HT1080 (cell line): Measurements from ENCODE around the gene NES. TPM values are rescaled to one million over a fixed set of nuclear protein-coding genes. Genes with fewer than 3 reads are reported as not detected.

Experiments used
- DNase-seq: peaks from one replicate; pipeline ENCODE4 v3.0.0-alpha.2; 2015; ENCODE audit warnings: low read depth
- total RNA-seq: library from RNA; depleted of rRNA; stranded (reverse); fragments of >200 nt; shearing (Covaris generic); gene quantifications from 2 replicates; pipeline ENCODE4 v1.2.3, GENCODE V29; 2014

Gene NES
- total RNA-seq, 1 experiment from 2014 or later = 0.03 TPM

DNA sequence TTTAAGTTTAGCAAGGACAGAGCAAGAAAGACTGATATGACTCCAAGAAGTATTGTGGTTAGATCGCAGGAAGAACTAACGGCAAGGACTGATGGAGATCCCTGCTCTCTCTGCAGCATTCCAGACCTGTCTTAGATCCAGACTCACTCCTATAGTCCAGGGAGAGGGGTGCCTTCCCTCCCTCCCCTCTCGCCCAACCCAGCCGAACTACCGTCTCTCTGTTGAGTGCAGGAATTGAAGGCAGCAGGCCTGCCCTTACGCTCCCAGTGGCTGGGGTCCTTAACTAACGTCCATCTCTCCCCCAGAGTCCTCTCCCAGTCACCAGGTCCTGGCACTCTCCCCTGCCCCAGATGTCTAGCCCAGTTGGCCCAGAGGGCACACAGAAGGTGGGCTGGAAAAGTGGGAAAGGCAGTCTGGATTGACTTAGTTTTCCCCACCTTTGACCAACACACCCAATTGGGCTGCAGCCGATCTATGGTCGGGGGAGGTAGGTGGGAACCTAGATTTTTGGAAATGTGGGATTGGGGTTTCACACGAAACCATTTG, 27.0 kb upstream of the NES start:
- no peak for DNase-seq

DNA sequence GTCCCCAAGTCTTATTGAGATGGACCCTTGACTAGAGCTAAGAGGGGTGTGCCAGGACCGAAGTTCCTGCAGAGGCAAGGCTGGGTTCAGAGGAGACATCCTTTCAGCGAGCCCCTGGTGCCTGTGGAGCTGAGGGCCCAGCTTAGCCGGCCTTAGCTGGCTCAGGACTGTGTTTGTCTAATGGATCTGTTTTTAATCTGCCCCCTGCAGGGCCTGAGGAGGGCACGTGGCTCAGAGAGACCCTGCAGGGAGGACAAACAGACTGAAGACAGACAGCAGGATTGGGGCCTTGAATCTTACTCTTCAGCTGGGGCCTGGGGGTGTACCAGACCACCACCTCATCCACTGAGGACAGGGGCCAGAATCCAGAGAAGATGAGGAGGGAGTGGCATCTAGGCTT, 26.5 kb upstream of the NES start:
- DNase-seq = no peak

DNA sequence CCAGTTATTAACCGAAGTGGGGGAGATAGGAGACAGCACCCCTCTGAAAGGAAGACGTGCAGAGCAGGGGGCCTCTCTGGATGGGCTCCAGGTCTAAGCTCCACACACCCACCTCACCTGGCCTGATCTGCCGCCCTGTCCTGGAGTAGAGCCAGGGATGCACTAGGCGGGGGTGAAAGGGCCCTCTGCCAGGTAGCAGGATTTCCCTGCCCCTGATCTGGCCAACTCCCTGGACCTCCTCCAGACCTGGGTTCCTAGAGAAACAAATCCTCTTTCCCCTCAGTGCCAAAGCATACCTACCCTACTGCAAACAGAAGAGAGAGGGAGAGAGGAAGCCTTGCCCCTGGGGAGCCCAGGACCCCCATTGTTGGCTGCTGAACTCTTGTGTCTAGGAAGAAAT, 26.1 kb upstream of the NES start:
- DNase-seq = no peak

DNA sequence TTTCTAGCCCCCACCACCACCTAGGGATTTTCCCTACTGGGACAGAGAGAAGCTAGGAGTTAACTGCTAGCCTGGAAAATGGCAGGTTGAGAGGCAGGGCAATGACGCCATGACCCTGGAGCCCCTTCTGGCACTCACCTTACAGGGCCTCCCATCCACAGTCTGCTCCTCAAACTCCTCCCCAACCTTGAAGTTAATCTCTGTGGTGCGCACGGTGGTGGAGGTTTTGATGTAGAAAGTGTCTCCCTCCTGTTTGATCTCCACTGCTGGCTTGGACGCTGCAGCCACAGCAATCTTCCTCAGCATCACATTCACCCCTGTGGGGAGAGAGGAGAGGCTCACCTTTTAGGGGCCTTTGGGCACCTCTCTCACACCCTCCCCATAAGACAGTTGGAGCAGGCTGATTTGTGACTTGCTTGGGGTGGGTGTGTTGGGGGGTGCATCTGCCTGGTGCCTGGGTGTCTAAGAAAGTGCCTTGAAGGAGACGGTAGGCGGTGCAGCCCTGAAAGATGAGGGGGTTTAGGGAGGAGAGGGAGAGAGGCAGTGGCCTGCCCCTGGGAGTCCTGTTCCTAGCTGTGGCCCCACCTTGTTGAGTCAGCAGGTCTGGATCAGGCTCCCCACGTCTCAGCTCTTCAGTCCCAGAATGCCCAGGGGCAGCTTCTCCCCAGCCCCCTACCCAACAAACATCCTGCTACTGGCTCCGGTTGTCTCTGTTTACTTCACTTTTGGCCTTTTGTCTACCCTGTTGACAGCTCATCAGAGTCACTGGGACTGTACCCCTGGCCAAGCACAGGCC, 23.7 kb upstream of the NES start:
- DNase-seq = no peak

DNA sequence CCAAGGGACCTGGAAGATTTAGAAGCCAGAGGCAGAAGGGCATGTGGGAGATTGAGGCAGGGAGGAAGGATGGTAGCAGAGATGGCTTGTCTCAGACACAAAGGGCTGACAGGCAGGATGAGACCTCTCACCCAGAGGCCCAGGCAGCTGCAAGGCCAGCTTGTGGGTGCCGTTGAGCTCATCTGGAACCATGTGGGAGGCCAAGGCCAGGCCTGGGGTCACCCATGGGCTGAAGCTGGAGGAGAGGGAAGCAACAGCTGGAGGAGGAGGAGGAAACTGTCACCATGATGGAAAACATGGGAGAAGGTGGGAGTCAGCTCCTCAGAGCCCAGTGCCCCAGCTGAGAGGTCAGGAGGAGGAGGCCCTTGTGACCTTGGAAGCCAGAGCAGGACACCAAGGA, 21.8 kb upstream of the NES start:
- no peak for DNase-seq

DNA sequence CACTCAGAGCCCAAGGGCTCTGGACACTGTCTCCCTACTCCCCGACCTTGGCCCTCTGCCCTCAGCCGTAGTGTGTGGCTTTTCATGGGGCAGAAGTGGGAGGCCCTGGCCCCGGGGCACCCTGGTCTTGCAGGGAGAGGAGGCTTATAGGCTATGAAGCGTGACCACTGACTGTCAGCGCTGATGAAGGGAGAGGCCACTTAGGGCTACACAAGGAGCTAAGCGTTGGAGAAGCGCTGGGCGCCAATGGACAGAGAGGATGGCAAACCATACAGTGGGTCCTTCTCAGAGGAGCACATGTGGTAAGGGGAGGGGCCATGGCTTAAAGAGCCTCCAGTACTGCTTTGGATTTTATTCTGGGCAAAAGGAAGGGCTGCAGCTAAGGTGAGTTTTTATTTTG, 20.3 kb upstream of the NES start:
- no peak for DNase-seq

DNA sequence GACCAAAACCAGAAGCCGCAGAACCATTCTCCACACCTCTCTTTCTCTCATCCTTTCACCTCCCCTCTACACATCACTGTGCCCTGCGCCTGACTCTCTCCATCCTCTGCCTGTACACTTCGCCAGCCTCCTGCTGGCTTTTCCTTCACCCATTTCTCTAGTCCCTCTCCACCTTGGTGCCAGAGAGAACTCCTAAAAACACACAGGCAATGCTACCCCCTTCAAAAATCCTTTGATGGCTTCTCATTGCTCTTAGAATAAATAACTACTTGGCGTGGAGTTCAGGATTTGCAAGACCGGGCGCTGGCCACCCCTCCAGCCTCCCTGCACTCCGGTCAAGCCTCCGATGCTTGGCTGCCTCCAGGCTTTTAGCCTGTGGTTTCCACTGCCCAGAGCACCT, 19.5 kb upstream of the NES start:
- DNase-seq = no peak

DNA sequence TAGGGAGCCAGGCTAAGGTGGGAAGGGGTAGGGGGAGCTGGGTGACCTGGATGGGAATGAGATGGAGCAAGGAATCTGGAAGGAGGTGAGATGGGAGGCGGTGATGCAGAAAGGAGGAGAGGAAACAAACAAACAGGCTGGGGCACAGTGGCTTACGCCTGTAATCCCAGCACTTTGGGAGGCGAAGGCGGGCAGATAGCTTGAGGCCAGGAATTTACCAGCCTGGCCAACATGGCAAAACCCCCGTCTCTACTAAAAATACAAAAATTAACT, 17.4 kb upstream of the NES start:
- no peak for DNase-seq

DNA sequence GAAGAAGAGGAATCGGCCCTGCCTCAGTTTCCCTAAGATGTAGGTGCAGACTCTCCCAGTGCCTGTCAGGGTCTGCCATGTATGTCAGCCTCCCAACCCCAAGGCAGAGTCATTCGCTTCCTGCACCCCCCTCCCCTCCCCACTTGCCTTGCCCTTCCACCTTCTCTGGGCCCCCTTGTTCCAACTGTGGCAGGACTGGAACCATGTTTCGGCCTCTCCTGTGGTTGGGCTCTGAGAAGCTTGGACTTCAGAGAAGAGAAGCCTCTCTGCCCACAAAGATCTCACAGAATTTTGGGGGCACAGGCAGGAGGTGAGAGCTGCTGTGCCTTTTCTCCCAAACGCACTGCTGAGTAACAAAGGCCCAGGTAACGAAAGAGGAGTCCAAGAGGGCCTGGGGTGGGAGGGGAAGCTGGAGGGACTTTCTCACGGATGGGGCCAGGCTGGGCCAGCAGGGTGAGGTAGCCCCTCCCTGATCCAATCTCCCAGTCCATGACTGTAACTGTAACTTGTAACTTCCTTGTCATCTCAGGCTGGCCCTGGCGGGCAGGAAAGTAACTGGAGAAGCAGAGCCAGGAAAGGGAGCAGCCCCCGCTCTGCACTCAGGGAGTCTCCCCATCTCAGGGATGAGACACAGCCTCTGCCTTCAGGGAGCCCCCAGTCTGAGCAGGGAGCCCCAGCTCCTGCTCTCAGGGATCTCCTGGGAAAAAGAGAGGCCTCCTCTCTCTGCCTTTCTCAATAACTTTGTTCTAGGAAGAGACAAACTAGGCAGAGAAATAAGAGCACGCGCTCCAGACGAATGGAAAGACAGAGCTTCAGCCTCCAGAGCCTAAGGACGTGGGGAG, 16.9 kb upstream of the NES start:
- DNase-seq = no peak

DNA sequence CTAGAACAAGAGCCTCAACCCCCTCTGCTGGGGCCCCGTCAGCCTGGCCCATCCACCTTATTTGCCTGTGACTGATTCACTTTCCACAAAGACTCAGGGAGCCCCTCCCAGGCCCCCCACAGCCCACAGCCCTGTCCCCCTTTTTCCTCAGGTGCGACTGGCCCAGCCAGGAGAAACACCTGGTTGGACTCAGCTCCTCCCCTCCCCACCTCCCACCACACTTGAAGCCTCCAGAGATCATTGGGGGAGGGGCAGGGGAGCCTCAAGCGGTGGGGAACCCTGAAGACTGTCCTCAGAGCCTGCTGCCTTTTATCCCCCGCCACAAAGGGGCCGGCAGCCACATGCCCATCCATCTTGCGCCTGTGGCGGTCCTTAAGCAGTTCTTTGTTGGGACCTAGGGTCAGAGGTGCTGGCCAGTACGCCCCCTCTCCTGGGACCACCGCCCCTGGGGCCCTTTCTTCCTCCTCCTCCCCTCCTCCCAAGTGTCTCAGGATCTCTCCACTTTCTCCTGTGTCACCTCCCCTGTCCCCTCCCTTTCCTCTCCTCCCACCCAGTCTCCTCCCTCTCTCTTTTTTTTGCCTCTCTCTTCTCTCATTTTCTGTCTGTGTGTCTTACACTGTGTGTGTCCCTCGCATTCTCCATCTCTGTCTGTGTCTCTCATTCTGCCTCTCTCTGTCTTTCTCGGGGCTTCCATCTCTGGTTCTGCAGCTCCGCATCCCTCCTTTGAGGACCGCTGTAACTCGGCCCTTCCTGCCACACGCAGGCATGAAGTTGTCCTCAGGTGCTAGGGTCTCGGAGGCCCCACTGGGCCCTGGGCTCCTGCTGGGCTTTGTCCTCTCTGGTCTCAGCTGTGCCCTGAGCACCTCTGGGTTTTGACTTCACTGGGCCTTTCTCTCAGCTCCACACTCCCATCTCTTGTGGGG, 16.0 kb upstream of the NES start:
- DNase-seq = no peak

DNA sequence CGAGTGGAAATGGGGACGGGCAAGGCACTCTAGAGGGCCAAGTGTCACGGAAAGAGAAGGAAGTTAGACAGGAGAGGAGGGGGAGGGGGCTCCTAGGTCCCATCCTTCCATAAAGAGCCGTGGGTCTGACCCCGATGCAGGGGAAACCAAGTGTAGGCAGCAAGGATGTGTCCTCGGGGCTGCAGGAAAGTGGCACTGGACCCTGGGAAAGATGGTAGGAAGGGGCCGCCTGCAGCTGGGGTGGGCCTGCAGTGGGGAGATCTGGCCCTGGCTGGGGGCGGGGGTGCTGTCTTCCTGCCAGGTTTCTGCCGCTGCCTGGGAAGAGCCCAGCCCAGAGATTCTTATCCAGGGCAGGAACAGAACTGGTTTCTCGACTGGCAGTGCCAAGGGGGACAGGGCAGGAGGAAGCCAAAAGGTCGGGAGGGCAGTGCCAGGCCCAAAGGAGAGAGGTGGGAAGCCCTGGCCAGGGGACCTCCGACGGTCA, 15.3 kb upstream of the NES start:
- no peak for DNase-seq

DNA sequence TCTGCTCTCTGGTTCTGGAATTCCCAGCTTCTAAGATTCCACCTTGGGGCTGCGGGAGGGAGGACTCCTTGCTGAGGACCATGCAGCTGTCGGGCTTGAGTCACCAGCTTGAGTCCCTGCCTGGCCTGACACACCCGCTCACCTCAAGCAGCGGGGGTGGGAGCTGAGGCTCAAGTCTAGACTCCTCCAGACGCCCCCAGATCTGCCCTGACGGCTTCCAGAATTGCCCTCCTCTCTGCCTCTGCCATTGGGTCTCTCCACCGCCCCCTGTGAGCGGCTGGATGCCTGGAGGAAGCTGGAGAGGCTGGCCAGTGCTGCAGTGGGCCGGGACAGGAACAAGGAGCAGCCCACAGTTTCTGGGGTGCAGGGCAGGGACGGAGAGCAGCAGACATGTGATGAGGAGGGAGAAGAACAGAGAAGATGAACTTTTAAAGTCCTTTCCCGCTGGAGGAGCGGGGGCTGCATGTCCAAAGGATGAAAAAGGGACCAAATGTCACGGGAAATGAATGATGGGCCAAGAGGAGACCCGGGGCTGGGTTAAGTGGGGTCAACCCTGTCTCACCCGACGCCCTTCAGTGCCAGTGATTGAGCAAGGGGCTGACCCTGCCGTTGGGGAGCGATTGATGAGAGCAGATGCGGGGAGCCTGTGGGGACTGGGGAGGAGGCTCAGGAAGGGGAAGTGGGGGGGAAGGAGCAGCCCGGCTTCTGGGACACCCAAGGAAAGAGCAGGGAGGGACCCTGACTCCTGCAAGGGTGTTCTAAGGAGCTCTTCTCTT, 14.6 kb upstream of the NES start:
- DNase-seq = peak; percentile 52

DNA sequence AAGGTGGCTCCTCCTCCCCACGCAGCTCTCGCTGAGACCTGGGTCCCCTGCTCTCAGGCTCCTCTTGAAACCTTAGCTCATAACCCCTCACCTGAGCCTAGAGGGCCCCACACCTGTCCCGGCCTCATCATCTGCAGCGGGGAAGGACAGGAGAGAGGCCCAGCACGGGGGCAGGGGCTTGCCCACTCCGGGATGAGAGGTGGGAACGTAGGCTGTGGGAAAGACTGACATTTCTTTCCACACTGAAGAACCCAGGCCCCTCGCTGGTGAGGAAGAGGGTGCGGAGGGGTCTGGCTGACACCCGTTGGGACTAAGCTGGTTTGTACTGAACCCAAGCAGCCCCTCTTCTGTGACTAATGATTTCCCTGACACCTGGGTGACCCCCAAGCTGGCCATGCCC, 14.0 kb upstream of the NES start:
- DNase-seq = no peak

DNA sequence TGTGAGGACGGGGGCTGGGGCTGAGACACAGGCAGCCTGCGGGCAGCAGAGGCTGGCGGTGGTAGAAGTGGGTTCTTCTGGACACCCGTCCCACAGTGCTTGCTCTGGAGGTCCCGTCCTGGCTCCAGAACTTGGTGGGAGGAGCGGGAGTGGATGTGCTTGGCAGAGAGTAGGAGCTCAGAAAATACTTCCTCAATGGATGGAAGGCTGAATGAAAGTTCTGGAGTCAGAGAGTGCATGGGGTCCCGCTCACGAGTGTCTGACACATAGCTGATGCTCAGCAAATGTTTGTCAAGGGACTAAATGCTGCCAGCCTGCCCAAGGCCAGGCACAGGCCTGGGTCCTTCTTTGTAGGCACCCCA, 13.4 kb upstream of the NES start:
- DNase-seq = no peak

DNA sequence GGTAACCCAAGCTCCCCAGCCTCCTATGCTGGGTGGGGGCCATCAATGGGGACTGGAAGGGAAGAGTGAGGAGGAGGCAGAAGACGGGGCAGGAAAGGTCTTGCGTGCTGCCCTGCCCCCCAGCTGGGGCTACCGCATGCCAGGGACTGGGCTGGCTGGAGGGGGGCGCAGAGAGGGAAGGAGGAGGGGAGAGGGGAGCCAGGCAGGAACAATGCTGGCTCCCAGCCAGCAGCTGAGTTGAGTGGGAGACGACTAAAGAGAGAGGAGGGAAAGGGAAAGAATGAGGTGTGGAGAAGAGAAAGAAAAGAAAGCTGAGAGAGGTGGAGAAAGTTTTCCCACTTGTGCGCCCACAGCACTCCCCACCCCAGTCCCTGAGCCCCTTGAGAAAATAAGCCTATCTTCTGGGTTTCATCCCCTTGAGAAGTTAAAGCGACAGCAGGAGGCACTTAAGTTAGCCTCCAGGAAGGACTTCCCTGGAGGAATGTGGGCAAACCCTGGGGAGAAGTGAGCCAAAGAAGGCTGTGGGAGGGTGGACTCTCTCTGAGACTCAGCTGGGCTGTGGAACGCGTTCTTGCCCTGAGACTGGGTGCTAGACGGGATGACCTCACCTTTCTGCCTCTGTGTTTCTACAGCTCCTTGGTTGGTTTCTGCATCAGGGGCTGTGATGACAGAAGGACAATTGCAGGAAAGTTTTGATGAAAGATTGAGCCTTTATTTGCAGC, 12.9 kb upstream of the NES start:
- DNase-seq = peak; percentile 29

DNA sequence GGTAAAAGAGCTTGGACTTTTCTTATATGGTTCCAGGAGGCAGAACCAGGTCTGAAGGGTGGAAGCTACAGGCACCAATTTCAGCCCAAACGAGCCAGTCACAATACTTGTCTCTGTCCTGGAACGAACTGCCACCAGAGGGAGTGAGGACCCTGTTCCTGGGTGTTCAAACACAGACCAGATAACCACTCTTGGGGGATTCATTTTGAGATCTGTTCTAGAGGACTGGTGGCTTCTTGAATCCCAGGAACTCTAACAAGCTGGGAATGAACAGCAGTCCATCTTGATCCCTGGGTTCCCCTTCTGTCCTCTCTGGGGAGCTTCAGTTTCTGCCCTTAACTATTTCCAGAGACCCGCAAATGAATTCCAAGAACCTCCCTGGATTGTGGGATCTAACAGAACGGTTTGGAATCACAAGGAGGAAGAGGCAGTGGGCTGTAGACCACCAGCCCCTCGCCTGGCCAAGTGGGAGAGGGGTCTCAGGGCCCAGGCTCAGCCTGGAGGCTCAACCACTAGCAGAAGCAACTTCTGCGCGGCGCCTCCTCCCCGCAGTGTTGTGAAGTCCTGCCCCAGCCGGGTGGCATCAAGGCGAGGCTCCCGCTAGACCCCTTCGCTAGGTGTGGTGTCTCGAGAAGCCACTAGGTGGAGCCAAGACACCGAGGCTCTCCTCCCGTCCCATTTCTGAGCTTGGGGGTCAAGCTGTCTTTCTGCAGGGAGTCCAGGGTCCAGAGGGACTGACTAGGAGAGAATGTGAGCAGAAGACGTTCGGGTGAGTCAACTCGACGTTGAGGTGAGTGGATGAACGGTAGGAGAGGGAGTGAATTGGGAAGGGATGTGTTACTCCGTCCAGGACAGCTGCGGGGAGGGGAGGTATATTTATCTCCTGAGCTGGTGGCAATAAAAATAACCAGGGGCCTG, 12.1 kb upstream of the NES start:
- peak; percentile 88 for DNase-seq

DNA sequence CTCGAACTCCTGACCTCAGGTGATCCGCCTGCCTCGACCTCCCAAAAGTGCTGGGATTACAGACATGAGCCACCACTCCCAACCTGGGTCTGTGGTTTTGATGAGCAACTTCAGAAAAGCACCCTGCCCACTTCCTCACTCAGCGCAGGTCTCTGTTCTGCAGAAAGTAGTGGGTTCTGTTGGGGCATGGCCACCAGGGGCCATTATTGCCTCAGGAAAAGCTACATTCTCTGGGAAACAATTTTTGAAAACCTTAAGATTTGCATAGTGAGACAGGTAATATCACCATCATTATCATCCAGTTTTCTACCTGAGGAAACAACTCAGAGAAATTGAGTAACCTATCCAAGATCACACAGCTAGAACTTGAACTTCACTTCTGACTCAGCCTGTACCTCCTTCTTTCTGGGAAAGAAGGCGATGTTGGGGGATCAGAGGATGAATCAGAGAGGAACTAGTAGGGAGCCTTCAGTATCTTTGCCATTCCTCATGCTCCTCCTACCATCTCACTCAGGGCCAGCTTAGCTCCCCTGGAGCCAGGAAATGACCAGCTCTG, 7.1 kb upstream of the NES start:
- DNase-seq = peak; percentile 86

DNA sequence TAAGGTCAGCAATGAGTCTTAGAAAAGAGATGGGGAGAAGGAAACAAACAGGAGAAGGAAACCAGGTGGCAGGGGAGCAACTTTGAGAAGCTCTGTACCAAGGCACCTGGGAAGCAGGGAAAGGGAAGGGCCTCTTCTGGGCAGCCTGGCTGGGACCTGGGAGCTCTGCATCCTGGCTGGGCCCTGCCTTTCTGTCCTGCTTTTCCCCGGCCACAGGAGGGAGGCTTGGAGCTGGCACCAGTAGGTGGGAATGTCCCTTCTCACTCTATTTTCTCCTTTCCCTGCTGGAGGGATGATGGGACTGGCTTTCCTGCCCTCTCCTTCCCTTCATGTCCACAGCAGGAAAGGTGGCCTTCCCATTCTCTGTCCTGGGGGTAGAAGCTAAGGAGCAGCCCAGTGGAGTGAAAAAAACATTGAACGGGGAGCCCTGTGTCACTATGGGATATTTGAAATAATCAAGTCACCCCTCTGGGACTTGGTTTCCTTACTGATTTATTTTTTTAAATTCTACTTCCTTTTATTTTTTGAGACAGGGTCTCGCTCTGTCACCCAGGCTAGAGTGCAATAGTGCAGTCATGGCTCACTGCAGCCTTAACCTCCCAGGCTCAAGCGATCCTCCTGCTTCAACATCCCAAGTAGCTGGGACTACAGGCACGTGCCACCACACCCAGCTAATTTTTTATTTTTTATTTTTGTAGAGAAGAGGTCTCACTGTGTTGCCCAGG, 5.1 kb upstream of the NES start:
- DNase-seq = no peak
